ENCODE measurements around the gene COL18A1.

GRCh38 chr21:45505416-45506021 lies 100.6 kb downstream of the COL18A1 start:
- TF ChIP-seq, protein P1, sequence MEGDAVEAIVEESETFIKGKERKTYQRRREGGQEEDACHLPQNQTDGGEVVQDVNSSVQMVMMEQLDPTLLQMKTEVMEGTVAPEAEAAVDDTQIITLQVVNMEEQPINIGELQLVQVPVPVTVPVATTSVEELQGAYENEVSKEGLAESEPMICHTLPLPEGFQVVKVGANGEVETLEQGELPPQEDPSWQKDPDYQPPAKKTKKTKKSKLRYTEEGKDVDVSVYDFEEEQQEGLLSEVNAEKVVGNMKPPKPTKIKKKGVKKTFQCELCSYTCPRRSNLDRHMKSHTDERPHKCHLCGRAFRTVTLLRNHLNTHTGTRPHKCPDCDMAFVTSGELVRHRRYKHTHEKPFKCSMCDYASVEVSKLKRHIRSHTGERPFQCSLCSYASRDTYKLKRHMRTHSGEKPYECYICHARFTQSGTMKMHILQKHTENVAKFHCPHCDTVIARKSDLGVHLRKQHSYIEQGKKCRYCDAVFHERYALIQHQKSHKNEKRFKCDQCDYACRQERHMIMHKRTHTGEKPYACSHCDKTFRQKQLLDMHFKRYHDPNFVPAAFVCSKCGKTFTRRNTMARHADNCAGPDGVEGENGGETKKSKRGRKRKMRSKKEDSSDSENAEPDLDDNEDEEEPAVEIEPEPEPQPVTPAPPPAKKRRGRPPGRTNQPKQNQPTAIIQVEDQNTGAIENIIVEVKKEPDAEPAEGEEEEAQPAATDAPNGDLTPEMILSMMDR (IDR thresholded peaks at IDR 0.05), result no peak
- TF ChIP-seq POLR2A (IDR thresholded peaks at IDR 0.05), result no peak
